Panc1 (cell line): ENCODE results near the gene ATXN1. TPM values are rescaled to one million over a fixed set of nuclear protein-coding genes. Genes with fewer than 3 reads are reported as not detected.
"Not testable (repeated sequence)": the region's sequence is repeated elsewhere in the genome, so short reads cannot be mapped to it uniquely, and the experiment has no call there.

Experiments
- ATAC-seq: fragments of 200-7000 bp; cut with Tn5 transposase; 2 replicates; pipeline ENCODE4 v1.9.1; 2020; ENCODE audit warnings: mild to moderate bottlenecking, moderate library complexity
- BruUV-seq: library from RNA; stranded (reverse); fragments of 400-500 nt; replicated peaks from 2 replicates; lab custom pipeline; 2021; lab: Mats Ljungman, UMichigan
- CTCF ChIA-PET: fragments of 300-600 bp; sonication (Branson Sonifier 250); formaldehyde crosslinking; loops from one replicate; lab custom pipeline; 2022; ENCODE audit warnings: antibody characterized with exemption; lab: Charles Lee
- POLR2A ChIA-PET: fragments of 300-600 bp; sonication (Branson Sonifier 250); formaldehyde crosslinking; loops from one replicate; lab custom pipeline; 2022; ENCODE audit warnings: antibody characterized with exemption; lab: Charles Lee
- DNase-seq: peaks from one replicate; pipeline ENCODE4 v3.0.0-alpha.2; 2010; ENCODE audit warnings: low read depth, low spot score
- H3K27ac ChIP-seq: 2 replicates; pipeline ENCODE4 v1.5.1; 2011; ENCODE audit warnings: mild to moderate bottlenecking, low read length, inconsistent platforms
- H3K27me3 ChIP-seq: fragments of 200-500 bp; sonication (Bioruptor generic); 2 replicates; pipeline ENCODE4 v1.6.0; 2014; ENCODE audit warnings: low read length, inconsistent platforms; ENCODE audit not compliant: control insufficient read depth, insufficient read depth
- H3K36me3 ChIP-seq: fragments of 200-500 bp; sonication (Bioruptor generic); 2 replicates; pipeline ENCODE4 v1.5.1; 2014; ENCODE audit warnings: inconsistent platforms, mild to moderate bottlenecking, low read length, moderate library complexity; ENCODE audit not compliant: control insufficient read depth, insufficient read depth
- H3K4me1 ChIP-seq: 2 replicates; pipeline ENCODE4 v1.5.1; 2011; ENCODE audit warnings: inconsistent platforms, mild to moderate bottlenecking, low read length, moderate library complexity; ENCODE audit not compliant: control insufficient read depth, insufficient read depth
- H3K4me3 ChIP-seq, 2 experiments: 2 replicates each; pipeline ENCODE4 v1.5.1; 2011 to 2012; ENCODE audit warnings: low read depth in 2 of 2, low read length in 2 of 2, mild to moderate bottlenecking in 2 of 2, inconsistent platforms in 1 of 2, moderate library complexity in 1 of 2
- H3K9me3 ChIP-seq: fragments of 200-500 bp; sonication (Bioruptor generic); 2 replicates; pipeline ENCODE4 v1.5.1; 2014; ENCODE audit warnings: low read depth, mild to moderate bottlenecking, inconsistent platforms, low read length, moderate library complexity; ENCODE audit not compliant: control insufficient read depth, insufficient read depth
- CTCF ChIP-seq: fragments of 450-650 bp; IDR thresholded peaks from 2 replicates; pipeline ENCODE4 v1.5.1; 2017; ENCODE audit warnings: mild to moderate bottlenecking
- POLR2AphosphoS5 ChIP-seq: IDR thresholded peaks from 2 replicates; pipeline ENCODE4 v1.6.1; 2012; ENCODE audit warnings: mild to moderate bottlenecking, low read depth, low read length, moderate library complexity
- REST ChIP-seq, 2 experiments: IDR thresholded peaks; 2 replicates each; pipeline ENCODE4 v1.6.1; 2011 to 2012; ENCODE audit warnings: low read depth in 2 of 2, control low read depth in 1 of 2, low read length in 1 of 2, mild to moderate bottlenecking in 1 of 2, moderate library complexity in 1 of 2; ENCODE audit not compliant: insufficient read depth in 1 of 2
- SIN3A ChIP-seq: IDR thresholded peaks from 2 replicates; pipeline ENCODE4 v1.6.1; 2012; ENCODE audit warnings: low read depth, mild to moderate bottlenecking, low read length, moderate library complexity, borderline replicate concordance; ENCODE audit not compliant: insufficient read depth
- TCF7L2 ChIP-seq: IDR thresholded peaks from 2 replicates; pipeline ENCODE4 v1.6.1; 2011; ENCODE audit warnings: mild to moderate bottlenecking, low read depth, low read length, inconsistent platforms
- in situ Hi-C: cut with HindIII; loops from 2 replicates; pipeline ENCODE4 v1.10.0; 2016; ENCODE audit warnings: low sequenced_read_pairs, low pct_unique_long_range_greater_than_20kb
- intact Hi-C: fragments of 100-400 bp; cut with micrococcal nuclease; formaldehyde crosslinking; loops from one replicate; pipeline ENCODE4 v1.10.0; 2022; ENCODE audit not compliant: unreplicated experiment
- total RNA-seq: library from RNA; stranded (reverse); gene quantifications from one replicate; pipeline ENCODE4 v1.2.1, GENCODE V29; 2021; ENCODE audit not compliant: unreplicated experiment

The ATXN1 gene
- total RNA-seq, 1 experiment from 2014 or later: 67.1 TPM

- CTCF ChIA-PET: interaction anchor here (0.7 kb wide), 1 partner anchor 123 kb away, joined by 8 read pairs; no protein-coding TSS in a partner anchor
- DNase-seq (no peak), ATAC-seq (no peak)
- in situ Hi-C loops (no loop called here), intact Hi-C loops (loop anchor here (2.0 kb wide), 1 partner anchor 76 kb away; no protein-coding TSS in a partner anchor)
- BruUV-seq: no TSS peak
- no peaks in the 10 kb centered on the region for H3K9me3 ChIP-seq
- H3K27me3 ChIP-seq: no peaks in the 10 kb centered on the region
- no peak overlapping the region for H3K4me3 ChIP-seq
- POLR2A ChIA-PET: no interaction called here
- no peak for TF ChIP-seq SIN3A
- TF ChIP-seq POLR2AphosphoS5: no peak
- TF ChIP-seq REST (IDR thresholded peaks at IDR 0.05; ENCODE audit: insufficient read depth in 1 of 2, low read depth in 2 of 2, low read length in 1 of 2): no peak
- TF ChIP-seq CTCF: no peak
- no peak for TF ChIP-seq TCF7L2
- H3K36me3 ChIP-seq: no peaks in the 10 kb centered on the region
- no peaks in the 10 kb centered on the region for H3K4me1 ChIP-seq
- no peak overlapping the region for H3K27ac ChIP-seq
These were observed 352.5 kb downstream of the ATXN1 start for GRCh38 chr6:16408766-16409165.

- no peaks in the 10 kb centered on the region for H3K9me3 ChIP-seq
- no peak for TF ChIP-seq SIN3A
- TF ChIP-seq POLR2AphosphoS5: no peak
- no peak for TF ChIP-seq CTCF
- TF ChIP-seq REST (IDR thresholded peaks at IDR 0.05; ENCODE audit: insufficient read depth in 1 of 2, low read depth in 2 of 2, low read length in 1 of 2): no peak
- no peak for TF ChIP-seq TCF7L2
- no peak for ATAC-seq
- H3K27ac ChIP-seq: no peak overlapping the region
- in situ Hi-C loops: no loop called here
- CTCF ChIA-PET: no interaction called here
- H3K4me3 ChIP-seq: no peak overlapping the region
- no peaks in the 10 kb centered on the region for H3K4me1 ChIP-seq
- POLR2A ChIA-PET: interaction anchor here (0.6 kb wide), 1 partner anchor 237 kb away, joined by 6 read pairs; no protein-coding TSS in a partner anchor
- no TSS peak for BruUV-seq
- intact Hi-C loops: no loop called here
- DNase-seq: no peak
- no peaks in the 10 kb centered on the region for H3K36me3 ChIP-seq
- no peaks in the 10 kb centered on the region for H3K27me3 ChIP-seq
These were observed 354.3 kb downstream of the ATXN1 start for GRCh38 chr6:16406966-16407365.

GRCh38 chr6:16406538-16406937 is 354.7 kb downstream of the ATXN1 start:
- intact Hi-C loops: not testable (repeated sequence)

More at GRCh38 chr6:16406538-16406937, 354.7 kb downstream of the ATXN1 start:
- BruUV-seq, H3K27me3 ChIP-seq, CTCF ChIA-PET, H3K36me3 ChIP-seq, H3K4me3 ChIP-seq, DNase-seq, ATAC-seq, H3K4me1 ChIP-seq, H3K9me3 ChIP-seq, in situ Hi-C loops, H3K27ac ChIP-seq: not testable (repeated sequence)
- POLR2A ChIA-PET: interaction anchor here (0.6 kb wide), 1 partner anchor 10 kb away, joined by 6 read pairs; no protein-coding TSS in a partner anchor
